Measurements from ENCODE around the gene TENM4. TPM values are rescaled to one million over a fixed set of nuclear protein-coding genes. Genes with fewer than 3 reads are reported as not detected.

TENM4 gene
- total and polyA plus RNA-seq, 4 donors, result 0.02 to 0.33 (median 0.14) TPM

DNA sequence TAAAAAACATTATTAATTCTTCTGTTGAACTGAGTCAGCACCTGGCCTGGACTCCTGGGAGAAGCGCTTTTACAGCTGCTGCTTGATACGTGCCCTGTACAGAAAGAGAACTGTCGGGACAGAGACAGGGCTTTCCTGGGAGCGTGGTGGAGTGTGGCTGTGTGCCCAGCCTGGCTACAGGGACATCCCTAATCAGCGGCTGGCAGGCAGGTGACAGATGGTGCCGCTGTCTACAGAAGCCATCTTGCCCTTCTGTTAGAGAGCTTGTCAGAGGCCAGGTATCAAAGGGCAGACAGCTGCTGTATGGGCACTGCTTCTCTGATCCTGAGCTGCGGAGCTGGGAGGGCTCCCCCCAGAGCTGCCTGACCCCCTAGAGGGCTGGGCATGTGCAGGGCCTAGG is 361.8 kb downstream of the TENM4 start:
- 92% methylated on average over 7 of the region's 7 CpGs for WGBS
- no peaks in the 10 kb centered on the region for H3K4me1 ChIP-seq (ENCODE audit: control insufficient read depth in 4 of 4, insufficient read depth in 4 of 4, low read length in 3 of 4)
- no peaks in the 10 kb centered on the region for H3K27me3 ChIP-seq (ENCODE audit: control insufficient read depth in 4 of 4, insufficient read depth in 4 of 4, low read length in 3 of 4)
- H3K27ac ChIP-seq (ENCODE audit: low read depth in 1 of 2, low read length in 2 of 2), result no peak overlapping the region
- no peaks in the 10 kb centered on the region for H3K36me3 ChIP-seq (ENCODE audit: control insufficient read depth in 4 of 4, insufficient read depth in 3 of 4, low read depth in 1 of 4, low read length in 3 of 4)
- no peaks in the 10 kb centered on the region for H3K9me3 ChIP-seq (ENCODE audit: control insufficient read depth in 4 of 4, low read length in 3 of 4)
- TF ChIP-seq HNF4A (conservative IDR thresholded peaks at IDR 0.05), result no peak
- no peak for TF ChIP-seq HNF4G (IDR thresholded peaks at IDR 0.05)
- no peak for TF ChIP-seq SP1 (IDR thresholded peaks at IDR 0.05)
- TF ChIP-seq FOXA2 (IDR thresholded peaks at IDR 0.05), result no peak
- TF ChIP-seq, protein P1, sequence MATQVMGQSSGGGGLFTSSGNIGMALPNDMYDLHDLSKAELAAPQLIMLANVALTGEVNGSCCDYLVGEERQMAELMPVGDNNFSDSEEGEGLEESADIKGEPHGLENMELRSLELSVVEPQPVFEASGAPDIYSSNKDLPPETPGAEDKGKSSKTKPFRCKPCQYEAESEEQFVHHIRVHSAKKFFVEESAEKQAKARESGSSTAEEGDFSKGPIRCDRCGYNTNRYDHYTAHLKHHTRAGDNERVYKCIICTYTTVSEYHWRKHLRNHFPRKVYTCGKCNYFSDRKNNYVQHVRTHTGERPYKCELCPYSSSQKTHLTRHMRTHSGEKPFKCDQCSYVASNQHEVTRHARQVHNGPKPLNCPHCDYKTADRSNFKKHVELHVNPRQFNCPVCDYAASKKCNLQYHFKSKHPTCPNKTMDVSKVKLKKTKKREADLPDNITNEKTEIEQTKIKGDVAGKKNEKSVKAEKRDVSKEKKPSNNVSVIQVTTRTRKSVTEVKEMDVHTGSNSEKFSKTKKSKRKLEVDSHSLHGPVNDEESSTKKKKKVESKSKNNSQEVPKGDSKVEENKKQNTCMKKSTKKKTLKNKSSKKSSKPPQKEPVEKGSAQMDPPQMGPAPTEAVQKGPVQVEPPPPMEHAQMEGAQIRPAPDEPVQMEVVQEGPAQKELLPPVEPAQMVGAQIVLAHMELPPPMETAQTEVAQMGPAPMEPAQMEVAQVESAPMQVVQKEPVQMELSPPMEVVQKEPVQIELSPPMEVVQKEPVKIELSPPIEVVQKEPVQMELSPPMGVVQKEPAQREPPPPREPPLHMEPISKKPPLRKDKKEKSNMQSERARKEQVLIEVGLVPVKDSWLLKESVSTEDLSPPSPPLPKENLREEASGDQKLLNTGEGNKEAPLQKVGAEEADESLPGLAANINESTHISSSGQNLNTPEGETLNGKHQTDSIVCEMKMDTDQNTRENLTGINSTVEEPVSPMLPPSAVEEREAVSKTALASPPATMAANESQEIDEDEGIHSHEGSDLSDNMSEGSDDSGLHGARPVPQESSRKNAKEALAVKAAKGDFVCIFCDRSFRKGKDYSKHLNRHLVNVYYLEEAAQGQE (IDR thresholded peaks at IDR 0.05), result no peak
- TF ChIP-seq RAD21 (IDR thresholded peaks at IDR 0.05), result no peak
- TF ChIP-seq, protein P2, sequence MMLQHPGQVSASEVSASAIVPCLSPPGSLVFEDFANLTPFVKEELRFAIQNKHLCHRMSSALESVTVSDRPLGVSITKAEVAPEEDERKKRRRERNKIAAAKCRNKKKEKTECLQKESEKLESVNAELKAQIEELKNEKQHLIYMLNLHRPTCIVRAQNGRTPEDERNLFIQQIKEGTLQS (IDR thresholded peaks at IDR 0.05), result no peak
- no peak for TF ChIP-seq GABPA (IDR thresholded peaks at IDR 0.05 in 1 of 2, conservative IDR thresholded peaks at IDR 0.05 in 1 of 2)
- TF ChIP-seq EGR1 (IDR thresholded peaks at IDR 0.05; ENCODE audit: low read depth in 2 of 2), result no peak
- no peak for DNase-seq (ENCODE audit: low spot score)
- H3K4me3 ChIP-seq (ENCODE audit: low read depth in 1 of 3, low read length in 3 of 3), result no peak overlapping the region
- H3K9ac ChIP-seq (ENCODE audit: low read depth in 1 of 2, low read length in 2 of 2), result no peak overlapping the region

DNA sequence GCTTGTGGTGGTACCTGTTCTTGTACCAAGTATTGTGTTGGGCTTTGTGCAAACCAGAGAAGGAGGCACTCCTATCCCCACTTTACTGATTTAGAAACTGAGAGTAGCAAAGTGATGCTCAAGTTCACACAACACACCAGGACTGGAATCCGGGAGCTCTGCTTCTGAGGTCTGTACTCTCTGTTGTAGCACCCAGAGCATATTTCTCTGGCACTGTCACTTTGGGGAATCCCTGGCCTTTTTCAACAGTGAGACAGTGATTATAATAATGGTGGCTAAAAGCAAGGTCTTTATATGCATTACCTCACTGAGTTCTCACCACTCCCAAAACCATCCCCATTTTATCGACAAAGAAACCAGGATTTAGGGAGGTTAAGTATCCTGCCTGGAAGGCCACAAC is 362.4 kb downstream of the TENM4 start:
- Histone ChIP-seq H3K27me3 (ENCODE audit: control insufficient read depth in 4 of 4, insufficient read depth in 4 of 4, low read length in 3 of 4) (no peaks in the 10 kb centered on the region), H3K36me3 (ENCODE audit: control insufficient read depth in 4 of 4, insufficient read depth in 3 of 4, low read depth in 1 of 4, low read length in 3 of 4) (no peaks in the 10 kb centered on the region), H3K9me3 (ENCODE audit: control insufficient read depth in 4 of 4, low read length in 3 of 4) (no peaks in the 10 kb centered on the region), H3K27ac (ENCODE audit: low read depth in 1 of 2, low read length in 2 of 2) (no peak overlapping the region), H3K9ac (ENCODE audit: low read depth in 1 of 2, low read length in 2 of 2) (no peak overlapping the region), H3K4me3 (ENCODE audit: low read depth in 1 of 3, low read length in 3 of 3) (no peak overlapping the region), H3K4me1 (ENCODE audit: control insufficient read depth in 4 of 4, insufficient read depth in 4 of 4, low read length in 3 of 4) (no peaks in the 10 kb centered on the region)
- 86% methylated on average over 2 of the region's 2 CpGs for WGBS
- TF ChIP-seq RXRA (IDR thresholded peaks at IDR 0.05), result no peak
- no peak for TF ChIP-seq EGR1 (IDR thresholded peaks at IDR 0.05; ENCODE audit: low read depth in 2 of 2)
- TF ChIP-seq, protein P1 (IDR thresholded peaks at IDR 0.05), result no peak
- TF ChIP-seq NR2F2 (IDR thresholded peaks at IDR 0.05), result no peak
- no peak for TF ChIP-seq RAD21 (IDR thresholded peaks at IDR 0.05)
- no peak for TF ChIP-seq SP1 (IDR thresholded peaks at IDR 0.05)
- TF ChIP-seq TAF1 (conservative IDR thresholded peaks at IDR 0.05), result no peak
- no peak for DNase-seq (ENCODE audit: low spot score)
